Measurements from ENCODE around the gene MRPS23. TPM values are rescaled to one million over a fixed set of nuclear protein-coding genes. Genes with fewer than 3 reads are reported as not detected.

MRPS23 gene
- total and polyA plus RNA-seq, 2 of the 13 experiments (the other 11 are each of a cell fraction or from before 2014, with no cell fraction given), result 63.2 to 181 TPM

DNA sequence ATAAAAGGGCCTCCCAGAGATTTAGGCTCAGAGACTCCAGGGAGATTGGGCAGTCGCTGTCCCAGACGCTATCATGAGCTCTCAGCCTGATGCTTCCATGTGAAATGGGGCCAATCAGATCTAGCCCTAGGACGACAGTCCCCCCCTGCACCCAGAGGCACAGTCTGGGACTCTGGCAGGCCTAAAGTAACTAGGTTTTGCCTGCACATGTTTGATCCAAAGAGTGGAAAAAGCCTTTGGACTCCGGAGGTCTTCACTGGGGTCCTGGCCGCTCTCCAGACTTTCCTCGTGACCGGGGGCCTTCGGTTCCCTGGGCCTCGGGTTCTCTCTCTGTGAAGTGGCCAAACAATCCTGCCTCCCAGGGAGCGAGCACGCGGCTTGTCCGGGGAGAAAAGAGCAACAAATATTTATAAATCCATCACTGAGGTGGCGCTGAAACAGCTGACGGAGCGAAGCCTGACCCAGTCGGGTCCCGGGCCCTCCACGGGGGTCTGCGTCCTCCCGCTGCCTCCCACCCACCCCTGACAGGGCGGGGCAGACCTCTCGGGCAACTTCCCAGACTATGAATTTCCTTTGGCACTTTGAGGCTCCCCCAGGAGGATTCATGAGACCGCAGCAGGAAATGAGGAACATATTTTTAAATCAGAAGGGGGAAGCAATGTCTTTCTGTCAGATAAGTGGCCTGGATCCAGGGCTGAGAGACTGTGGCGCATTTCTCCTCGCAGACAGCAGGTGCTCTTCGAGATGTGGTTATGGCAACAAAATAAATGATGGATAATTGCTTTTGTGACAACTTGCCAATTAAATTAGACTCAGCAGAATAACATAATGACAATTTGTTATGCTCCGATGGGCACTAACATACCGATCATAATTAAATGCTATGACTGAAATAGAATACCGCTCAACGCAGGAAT lies 38.9 kb downstream of the MRPS23 start (continued):
- TF ChIP-seq, protein P1, sequence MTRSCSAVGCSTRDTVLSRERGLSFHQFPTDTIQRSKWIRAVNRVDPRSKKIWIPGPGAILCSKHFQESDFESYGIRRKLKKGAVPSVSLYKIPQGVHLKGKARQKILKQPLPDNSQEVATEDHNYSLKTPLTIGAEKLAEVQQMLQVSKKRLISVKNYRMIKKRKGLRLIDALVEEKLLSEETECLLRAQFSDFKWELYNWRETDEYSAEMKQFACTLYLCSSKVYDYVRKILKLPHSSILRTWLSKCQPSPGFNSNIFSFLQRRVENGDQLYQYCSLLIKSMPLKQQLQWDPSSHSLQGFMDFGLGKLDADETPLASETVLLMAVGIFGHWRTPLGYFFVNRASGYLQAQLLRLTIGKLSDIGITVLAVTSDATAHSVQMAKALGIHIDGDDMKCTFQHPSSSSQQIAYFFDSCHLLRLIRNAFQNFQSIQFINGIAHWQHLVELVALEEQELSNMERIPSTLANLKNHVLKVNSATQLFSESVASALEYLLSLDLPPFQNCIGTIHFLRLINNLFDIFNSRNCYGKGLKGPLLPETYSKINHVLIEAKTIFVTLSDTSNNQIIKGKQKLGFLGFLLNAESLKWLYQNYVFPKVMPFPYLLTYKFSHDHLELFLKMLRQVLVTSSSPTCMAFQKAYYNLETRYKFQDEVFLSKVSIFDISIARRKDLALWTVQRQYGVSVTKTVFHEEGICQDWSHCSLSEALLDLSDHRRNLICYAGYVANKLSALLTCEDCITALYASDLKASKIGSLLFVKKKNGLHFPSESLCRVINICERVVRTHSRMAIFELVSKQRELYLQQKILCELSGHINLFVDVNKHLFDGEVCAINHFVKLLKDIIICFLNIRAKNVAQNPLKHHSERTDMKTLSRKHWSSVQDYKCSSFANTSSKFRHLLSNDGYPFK (CRISPR knock-in tag; IDR thresholded peaks at IDR 0.05; ENCODE audit: borderline replicate concordance), result no peak
- TF ChIP-seq, protein P2, sequence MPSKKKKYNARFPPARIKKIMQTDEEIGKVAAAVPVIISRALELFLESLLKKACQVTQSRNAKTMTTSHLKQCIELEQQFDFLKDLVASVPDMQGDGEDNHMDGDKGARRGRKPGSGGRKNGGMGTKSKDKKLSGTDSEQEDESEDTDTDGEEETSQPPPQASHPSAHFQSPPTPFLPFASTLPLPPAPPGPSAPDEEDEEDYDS (CRISPR knock-in tag; IDR thresholded peaks at IDR 0.05), result no peak
- TF ChIP-seq ZNF598 (CRISPR knock-in tag; IDR thresholded peaks at IDR 0.05; ENCODE audit: borderline replicate concordance) (no peak), XRCC5 (optimal IDR thresholded peaks at IDR 0.05; ENCODE audit: low read length) (peak; percentile 31), ZKSCAN8 (CRISPR knock-in tag; IDR thresholded peaks at IDR 0.05; ENCODE audit: borderline replicate concordance) (no peak), ZNF441 (CRISPR knock-in tag; IDR thresholded peaks at IDR 0.05; ENCODE audit: borderline replicate concordance) (no peak), NCOA5 (CRISPR knock-in tag; IDR thresholded peaks at IDR 0.05) (no peak), ZNF629 (CRISPR knock-in tag; conservative IDR thresholded peaks at IDR 0.05) (0 out of 2 replicates have a peak, but pooled peaks have one; percentile 30), SIX1 (CRISPR knock-in tag; IDR thresholded peaks at IDR 0.05; ENCODE audit: borderline replicate concordance) (no peak), ERF (CRISPR knock-in tag; IDR thresholded peaks at IDR 0.05) (0 out of 2 replicates have a peak, but pooled peaks have one; percentile 12), ZNF883 (CRISPR knock-in tag; IDR thresholded peaks at IDR 0.05; ENCODE audit: not compliant biosample characterization) (no peak), ZBTB8A (CRISPR knock-in tag; IDR thresholded peaks at IDR 0.05; ENCODE audit: borderline replicate concordance, low read depth) (no peak), PITX1 (CRISPR knock-in tag; IDR thresholded peaks at IDR 0.05) (peak; percentile 33; the same call in 1 of the 2 replicates), KMT2A (CRISPR knock-in tag; IDR thresholded peaks at IDR 0.05) (0 out of 2 replicates have a peak, but pooled peaks have one; percentile 17), ZNF652 (CRISPR knock-in tag; IDR thresholded peaks at IDR 0.05; ENCODE audit: borderline replicate concordance, low read depth) (no peak), MYNN (CRISPR knock-in tag; IDR thresholded peaks at IDR 0.05; ENCODE audit: low read depth) (no peak)
- TF ChIP-seq, protein P3, sequence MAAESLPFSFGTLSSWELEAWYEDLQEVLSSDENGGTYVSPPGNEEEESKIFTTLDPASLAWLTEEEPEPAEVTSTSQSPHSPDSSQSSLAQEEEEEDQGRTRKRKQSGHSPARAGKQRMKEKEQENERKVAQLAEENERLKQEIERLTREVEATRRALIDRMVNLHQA (CRISPR knock-in tag; IDR thresholded peaks at IDR 0.05), result no peak
- TF ChIP-seq, protein P4, sequence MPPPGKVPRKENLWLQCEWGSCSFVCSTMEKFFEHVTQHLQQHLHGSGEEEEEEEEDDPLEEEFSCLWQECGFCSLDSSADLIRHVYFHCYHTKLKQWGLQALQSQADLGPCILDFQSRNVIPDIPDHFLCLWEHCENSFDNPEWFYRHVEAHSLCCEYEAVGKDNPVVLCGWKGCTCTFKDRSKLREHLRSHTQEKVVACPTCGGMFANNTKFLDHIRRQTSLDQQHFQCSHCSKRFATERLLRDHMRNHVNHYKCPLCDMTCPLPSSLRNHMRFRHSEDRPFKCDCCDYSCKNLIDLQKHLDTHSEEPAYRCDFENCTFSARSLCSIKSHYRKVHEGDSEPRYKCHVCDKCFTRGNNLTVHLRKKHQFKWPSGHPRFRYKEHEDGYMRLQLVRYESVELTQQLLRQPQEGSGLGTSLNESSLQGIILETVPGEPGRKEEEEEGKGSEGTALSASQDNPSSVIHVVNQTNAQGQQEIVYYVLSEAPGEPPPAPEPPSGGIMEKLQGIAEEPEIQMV (CRISPR knock-in tag; IDR thresholded peaks at IDR 0.05; ENCODE audit: low read depth), result 0 out of 2 replicates have a peak, but pooled peaks have one; percentile 26
- TF ChIP-seq, protein P5, sequence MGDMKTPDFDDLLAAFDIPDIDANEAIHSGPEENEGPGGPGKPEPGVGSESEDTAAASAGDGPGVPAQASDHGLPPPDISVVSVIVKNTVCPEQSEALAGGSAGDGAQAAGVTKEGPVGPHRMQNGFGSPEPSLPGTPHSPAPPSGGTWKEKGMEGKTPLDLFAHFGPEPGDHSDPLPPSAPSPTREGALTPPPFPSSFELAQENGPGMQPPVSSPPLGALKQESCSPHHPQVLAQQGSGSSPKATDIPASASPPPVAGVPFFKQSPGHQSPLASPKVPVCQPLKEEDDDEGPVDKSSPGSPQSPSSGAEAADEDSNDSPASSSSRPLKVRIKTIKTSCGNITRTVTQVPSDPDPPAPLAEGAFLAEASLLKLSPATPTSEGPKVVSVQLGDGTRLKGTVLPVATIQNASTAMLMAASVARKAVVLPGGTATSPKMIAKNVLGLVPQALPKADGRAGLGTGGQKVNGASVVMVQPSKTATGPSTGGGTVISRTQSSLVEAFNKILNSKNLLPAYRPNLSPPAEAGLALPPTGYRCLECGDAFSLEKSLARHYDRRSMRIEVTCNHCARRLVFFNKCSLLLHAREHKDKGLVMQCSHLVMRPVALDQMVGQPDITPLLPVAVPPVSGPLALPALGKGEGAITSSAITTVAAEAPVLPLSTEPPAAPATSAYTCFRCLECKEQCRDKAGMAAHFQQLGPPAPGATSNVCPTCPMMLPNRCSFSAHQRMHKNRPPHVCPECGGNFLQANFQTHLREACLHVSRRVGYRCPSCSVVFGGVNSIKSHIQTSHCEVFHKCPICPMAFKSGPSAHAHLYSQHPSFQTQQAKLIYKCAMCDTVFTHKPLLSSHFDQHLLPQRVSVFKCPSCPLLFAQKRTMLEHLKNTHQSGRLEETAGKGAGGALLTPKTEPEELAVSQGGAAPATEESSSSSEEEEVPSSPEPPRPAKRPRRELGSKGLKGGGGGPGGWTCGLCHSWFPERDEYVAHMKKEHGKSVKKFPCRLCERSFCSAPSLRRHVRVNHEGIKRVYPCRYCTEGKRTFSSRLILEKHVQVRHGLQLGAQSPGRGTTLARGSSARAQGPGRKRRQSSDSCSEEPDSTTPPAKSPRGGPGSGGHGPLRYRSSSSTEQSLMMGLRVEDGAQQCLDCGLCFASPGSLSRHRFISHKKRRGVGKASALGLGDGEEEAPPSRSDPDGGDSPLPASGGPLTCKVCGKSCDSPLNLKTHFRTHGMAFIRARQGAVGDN (CRISPR knock-in tag; IDR thresholded peaks at IDR 0.05), result peak; percentile 73

Measured in HepG2 (cell line).